GM21825 (cell line): ENCODE measurements around the gene RNF8.
"Not testable (repeated sequence)": the region's sequence is repeated elsewhere in the genome, so short reads cannot be mapped to it uniquely, and the experiment has no call there.

ENCODE experiments used
- ATAC-seq: cut with Tn5 transposase; IDR thresholded peaks from one replicate; pipeline ENCODE4 v1.9.1; 2021; ENCODE audit warnings: mild to moderate bottlenecking, moderate library complexity; ENCODE audit not compliant: unreplicated experiment

Gene RNF8

DNA sequence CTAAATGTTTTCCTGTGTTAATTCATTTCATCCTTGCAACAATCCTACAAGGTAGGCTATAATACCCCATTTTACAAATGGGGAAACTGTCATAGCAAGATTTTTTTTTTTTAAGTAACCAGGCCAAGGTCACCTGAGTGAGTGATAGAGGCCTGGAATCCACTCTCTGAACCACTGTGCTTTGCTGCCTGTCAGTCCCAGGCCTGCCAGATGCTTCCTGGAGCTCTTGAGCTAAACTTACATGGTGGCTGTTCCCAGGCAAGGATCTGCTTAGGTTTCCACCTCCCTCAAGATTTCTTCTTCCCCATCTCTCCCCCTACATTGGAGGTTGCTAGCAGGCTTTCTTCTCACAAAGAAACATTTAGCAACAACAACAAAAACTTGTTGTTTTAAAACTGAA is 32.7 kb upstream of the RNF8 start:
- no peak for ATAC-seq

DNA sequence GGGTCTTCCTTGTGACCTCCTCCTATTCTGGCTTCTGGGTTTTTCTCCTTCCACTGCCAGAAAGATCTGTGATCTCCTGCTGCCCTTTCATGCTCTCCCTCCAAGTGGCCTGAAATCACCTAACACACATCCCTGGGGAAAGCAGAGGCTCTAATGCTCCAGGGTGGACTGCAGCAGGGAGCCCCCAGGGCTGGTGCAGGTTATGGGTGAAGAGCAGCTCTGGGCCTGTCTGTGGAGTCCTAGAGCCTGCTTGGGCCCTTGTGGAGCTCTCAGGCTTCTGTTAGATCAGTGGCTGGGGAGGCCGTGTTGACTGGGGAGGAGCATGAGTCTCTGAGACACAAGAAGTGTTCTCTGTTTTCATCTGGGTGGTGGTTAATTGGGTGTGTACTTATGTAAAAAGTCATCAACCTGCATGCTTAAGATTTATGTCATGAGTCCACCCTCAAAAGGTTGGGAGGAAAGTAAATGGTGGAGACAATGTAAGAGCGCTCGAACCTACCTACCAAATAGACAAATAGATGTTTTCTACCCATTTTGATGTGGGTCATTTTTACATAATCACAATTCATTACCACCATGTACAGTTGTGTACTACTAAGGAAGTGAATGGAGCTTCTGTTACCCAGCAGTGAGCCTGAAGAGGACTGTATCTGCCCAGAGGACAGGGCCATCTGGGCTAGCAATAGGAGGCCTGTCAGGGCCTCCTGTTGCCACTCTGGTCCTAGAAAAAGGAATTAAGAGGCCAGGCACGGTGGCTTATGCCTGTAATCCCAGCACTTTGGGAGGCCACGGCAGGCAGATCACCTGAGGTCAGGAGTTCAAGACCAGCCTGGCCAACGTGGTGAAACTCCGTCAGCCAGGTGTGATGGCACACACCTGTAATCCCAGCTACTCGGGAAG is 32.0 kb upstream of the RNF8 start:
- no peak for ATAC-seq

DNA sequence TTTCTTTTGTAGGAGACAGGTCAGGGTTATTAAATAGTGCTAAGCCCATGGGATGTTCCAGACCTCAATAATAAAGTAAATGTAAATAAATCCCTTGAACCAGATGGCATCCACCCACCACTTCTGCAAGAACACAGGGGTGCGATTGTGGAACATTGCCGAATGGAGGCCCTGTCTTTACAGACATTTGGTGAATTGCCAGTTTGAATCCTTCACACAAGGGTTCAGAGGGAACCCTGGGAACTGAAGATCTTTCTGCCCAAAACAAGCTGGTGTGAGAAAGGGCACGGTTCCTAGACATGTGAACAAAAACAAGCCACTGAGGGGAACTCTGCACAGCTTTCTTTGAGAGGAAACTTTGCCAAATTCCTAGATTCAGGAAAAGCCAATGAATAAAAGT is 30.2 kb upstream of the RNF8 start:
- ATAC-seq: no peak

DNA sequence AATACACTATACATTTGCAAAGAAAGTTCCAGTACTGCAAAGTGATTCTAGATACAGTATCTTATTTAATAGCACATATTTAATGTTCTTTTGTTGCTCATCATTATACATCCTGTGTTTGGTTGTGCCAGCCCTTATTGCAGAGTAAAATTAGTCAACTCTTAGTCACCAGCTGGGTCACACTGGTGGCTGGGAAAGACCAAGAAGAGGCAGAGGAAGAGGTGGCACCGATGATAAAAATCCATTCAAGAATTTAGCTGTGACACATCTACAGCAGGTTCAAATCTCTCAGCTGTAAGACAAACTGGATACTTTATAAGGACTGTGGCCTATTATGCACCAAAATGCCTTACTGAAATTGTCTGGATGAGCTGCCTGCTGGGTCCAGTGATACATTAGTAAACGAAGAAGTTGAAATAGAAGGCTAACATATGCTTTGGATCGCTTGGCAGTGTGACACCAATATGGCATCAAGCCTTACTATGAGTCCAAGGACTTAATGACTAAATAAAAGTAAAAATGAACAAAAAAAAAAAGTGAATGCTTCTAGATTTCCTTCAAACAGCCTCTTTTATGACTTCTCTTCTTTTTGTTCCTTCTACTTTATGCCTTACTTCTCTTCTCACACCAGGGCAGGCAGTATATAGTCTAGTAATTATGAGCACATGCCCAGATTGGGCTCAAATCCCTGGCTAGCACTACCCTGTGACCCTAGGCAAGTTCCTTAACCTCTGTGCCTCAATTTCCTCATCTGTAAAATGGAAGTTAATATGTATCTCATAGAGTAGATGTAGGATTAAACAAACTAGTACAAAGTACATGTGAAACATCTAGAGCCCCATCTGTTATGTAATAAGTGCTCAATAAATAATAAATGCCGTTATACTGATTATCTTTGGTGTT is 29.4 kb upstream of the RNF8 start:
- no peak for ATAC-seq

DNA sequence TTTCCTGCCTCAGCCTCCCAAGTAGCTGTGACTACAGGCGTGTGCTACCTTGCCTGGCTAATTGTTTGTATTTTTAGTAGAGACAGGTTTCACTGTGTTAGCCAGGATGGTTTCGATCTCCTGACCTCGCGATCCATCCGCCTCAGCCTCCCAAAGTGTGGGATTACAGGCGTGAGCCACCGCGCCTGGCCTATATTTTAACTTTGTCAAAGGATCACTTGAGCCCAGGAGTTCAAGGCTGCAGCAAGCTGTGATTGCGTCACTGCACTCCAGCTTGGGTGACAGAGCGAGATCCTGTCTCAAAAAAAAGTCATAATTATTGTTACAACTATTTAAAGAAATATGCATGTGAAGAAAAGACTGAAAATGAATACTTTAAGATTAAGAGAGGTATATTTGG is 23.4 kb upstream of the RNF8 start:
- ATAC-seq: not testable (repeated sequence)

DNA sequence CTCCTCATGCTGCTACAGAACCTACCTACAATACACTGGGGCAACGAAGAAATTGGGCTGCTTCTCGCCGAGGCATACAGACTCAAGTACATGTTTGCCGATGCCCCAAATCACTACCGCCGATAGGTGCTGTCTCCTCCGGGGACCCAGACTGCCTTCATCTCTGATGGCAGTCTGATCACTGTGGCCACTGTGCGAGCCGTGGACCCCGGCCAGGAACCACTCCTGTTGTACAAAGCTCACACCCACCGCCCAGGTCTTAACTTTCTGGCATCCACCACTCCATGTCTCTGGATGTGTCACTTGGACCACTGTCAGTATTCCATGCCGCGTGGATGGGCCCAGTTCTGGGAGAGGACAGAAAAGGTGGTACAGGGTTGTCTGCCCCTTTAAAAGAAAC is 22.7 kb upstream of the RNF8 start:
- no peak for ATAC-seq

DNA sequence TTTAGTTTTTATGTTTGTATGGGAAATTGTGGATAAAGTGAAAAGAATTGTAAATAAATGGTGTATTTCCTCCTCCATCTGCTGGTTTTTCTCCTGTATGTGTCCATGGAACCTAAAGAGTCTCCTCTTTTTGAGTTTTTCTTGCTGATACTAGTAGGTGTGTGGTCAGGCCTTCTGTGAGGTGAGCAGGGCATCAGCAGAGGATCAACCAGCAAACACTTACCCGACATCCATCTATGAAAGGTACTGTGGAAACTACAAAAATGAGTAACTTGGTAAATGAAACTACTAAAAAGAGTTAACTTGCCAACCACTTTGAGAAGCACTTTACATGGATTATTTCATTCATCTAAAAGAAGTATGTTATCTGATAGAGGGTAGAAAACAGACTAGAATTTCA is 20.9 kb upstream of the RNF8 start:
- no peak for ATAC-seq

DNA sequence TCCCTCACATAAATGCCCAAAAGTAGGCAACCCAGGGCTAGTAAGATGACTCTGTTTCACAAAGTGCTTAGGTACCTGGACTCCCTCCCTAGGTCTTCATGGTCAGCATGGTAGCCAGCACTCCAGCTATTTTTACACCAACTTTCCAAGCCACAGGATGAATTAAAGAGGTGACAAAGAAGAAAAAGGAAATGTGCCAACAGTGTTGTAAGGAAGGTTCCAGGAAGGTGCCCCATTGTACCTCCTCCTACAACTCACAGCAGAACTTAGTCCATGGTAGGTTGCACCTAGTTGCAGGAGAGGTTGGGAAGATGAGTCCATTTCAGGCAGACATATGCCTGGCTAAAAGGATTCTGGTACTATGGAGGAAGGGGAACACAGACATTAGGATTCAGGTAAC is 19.7 kb upstream of the RNF8 start:
- no peak for ATAC-seq

DNA sequence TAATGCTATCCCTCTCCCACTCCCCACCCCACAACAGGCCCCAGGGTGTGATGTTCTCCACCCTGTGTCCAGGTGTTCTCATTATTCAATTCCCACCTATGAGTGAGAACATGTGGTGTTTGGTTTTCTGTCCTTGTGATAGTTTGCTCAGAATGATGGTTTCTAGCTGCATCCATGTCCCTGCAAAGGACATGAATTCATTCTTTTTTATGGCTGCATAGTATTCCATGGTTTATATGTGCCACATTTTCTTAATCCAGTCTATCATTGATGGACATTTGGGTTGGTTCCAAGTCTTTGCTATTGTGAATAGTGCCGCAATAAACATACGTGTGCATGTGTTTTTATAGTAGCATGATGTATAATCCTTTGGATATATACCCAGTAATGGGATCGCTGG is 15.5 kb upstream of the RNF8 start:
- ATAC-seq: not testable (repeated sequence)

DNA sequence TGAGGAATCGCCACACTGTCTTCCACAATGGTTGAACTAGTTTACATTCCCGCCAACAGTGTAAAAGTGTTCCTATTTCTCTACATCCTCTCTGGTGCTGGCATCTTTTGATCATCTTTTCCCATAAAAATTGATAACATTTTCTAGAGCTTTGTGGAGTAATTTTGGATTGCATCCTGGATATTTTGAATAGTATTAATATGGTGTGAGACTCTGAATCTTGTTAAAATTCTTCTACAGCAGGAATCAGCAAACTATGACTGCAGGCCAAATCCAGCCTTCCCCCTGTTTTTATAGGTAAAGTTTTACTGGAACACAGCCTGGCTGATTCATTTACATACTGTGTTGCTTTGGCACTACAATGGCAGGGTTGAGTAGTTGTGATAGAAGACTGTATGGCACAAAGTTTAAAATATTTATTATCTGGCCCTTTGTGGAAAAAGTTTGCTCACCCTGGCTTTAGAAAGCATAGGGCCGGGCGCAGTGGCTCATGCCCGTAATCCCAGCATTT is 15.0 kb upstream of the RNF8 start:
- ATAC-seq: no peak

DNA sequence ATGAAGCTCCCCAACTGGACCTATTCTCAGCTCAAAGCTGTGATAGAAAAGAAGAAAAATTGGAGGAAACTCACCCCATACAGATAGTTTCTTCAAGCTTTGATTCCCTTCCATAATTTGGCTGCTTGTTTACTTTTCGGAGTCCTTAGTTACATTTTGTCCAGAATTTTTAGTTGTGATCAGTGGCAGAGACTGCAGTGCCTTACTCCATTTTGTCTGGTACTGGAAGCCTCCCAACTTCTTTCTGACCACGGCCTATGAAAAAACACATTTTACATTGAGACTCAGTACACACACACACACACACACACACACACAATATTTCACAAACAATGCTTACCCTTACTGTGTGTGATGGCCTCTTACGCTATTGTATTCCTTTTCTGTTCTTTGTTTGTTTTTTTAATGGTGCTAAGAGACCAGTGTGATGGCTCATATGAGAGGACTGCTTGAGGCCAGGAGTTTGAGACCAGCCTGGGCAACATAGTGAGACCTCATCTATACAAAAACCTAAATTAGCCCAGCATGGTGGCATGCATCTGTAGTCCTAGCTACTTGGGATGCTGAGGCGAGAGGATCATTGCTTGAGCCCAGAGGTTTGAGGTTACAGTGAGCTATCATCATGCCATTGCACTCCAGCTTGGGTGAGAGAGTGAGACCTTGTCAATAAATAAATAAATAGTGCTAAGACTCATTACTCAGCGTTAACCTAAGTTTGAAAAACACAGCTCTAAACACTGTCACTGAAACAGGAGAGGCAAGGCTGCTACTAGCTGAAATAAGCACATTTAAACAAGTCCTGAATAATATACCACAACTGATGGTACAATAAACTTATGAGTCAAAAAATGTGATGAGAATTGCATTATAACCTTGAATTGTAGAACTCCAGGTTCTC is 13.8 kb upstream of the RNF8 start:
- ATAC-seq: no peak

DNA sequence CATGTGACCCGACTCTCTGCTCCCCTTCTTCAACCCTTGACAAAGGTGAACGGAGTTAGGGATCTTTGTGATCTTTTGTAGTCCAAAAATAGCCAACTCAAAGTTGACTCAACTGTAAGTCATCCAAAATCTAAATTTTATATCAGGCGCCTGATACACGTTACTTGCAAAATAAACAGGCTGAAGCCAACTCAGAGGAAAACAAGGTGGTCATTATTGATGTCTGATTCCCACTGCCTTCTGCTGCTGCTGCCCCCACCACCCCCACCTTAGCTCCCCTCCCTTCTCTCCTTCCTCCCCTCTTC is 13.2 kb upstream of the RNF8 start:
- no peak for ATAC-seq

DNA sequence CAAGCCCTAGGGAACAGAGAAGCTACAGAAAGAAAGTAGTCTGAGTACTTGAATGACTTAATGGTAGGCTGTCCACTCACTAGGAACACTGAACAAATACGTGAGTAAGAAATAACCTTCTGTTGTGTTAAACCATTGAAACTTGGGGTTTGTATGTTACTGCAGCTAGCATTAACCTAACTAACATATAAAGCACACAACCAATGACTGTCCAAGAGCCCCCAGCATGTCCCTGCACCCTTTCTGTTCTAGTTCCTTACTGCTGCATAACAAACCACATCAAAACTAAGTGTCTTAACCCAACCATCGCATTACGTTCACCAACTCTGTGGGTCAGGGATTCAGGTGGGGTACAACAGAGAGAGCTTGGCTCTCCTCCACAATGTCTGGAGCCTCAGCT is 10.5 kb upstream of the RNF8 start:
- ATAC-seq: no peak

DNA sequence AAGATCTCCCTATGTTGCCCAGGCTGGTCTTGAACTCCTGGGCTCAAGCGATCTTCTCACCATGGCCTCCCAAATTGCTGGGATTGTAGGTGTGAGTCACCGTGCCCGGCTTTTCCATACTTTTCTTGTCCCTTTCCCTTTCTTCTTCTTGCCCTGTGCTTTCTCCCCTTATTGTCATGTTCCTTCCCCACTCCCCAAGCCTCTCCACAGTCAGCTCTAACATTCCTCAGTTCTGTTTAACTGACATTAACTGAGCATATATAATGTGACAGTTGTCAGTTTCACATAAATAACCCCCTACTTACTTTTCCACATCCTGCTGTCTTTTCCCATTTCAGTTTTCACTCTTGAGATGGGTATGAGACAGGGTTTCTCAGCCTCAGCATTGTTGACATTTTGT is 9.5 kb upstream of the RNF8 start:
- no peak for ATAC-seq

DNA sequence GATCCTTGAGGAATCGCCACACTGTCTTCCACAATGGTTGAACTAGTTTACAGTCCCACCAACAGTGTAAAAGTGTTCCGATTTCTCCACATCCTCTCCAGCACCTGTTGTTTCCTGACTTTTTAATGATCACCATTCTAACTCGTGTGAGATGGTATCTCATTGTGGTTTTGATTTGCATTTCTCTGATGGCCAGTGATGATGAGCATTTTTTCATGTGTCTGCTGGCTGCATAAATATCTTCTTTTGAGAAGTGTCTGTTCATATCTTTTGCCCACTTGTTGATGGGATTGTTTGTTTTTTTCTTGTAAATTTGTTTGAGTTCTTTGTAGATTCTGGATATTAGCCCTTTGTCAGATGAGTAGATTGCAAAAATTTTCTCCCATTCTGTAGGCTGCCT is 8.0 kb upstream of the RNF8 start:
- ATAC-seq: not testable (repeated sequence)

DNA sequence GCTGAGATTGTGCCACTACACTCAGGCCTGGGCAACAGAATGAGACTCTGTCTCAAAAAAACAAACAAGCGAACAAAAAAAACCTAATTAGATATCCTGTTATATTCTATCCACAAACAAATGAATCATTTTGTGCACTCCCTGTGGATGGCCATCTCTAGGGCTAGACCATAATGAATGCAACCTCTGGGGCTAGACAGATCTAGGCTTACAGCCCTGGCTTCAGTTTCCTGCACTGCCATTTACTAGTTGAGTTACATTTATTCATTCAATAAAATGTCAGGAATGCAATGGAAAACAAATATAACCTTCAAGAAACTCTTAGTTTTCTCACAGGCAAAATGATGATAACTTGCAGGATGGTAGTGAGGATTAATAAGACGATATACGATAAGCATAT is 6.6 kb upstream of the RNF8 start:
- no peak for ATAC-seq

DNA sequence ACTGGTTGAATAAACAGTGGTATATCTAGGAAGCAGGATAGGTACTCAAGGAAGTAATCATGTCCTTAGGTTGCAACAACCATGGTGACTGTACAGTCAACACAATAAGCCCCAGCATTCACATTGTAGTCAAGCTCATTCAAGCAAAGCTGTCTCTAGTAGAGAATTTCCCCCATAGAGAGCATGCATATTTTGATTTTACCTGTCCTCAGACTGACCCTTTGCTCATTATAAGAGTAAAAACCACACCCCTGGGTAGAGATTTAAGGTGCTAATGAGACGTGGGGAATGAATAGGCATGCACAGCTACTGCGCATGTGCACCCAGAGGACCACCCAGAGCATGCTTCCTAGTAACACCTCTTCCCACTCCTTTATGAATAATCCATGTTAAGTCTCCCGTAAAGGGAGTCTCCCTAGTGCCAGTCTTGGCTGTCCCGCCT is 6.1 kb upstream of the RNF8 start:
- no peak for ATAC-seq

DNA sequence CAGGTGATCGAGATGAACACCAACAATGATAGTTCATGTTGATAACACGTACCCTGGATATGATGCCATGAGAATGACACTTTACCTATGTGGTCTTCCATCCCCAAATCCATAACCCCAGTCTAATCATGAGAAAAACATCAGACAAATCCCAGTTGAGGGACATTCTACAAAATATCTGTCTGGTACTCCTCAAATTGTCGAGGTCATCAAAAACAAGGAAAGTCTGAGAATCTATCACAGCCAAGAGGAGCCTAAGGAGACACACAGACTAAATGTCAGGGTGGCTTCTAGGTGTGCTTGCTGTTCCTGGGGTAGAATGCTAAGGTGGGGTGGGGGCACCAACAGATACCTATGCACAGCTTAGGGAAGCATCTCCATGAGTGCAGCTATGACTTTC is 2.8 kb upstream of the RNF8 start:
- ATAC-seq: no peak

DNA sequence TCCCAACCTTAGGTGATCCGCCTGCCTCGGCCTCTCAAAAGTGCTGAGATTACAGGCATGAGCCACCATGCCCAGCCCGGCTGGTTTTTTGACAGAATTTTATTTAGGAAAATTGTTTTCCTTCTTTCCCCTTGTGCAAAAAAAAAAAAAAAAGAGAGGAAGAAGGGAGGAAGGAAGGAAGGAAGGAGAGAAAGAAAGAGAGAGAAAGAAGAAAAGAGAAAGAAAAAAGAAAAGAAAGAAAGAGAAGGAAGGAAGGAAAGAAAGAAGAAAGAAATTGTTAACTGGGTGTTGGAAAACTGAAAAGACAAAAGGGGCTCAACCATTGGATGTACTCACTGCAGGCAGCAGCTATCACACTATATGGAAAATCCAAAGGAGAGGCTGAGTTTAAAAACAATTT is 1.4 kb upstream of the RNF8 start:
- no peak for ATAC-seq

DNA sequence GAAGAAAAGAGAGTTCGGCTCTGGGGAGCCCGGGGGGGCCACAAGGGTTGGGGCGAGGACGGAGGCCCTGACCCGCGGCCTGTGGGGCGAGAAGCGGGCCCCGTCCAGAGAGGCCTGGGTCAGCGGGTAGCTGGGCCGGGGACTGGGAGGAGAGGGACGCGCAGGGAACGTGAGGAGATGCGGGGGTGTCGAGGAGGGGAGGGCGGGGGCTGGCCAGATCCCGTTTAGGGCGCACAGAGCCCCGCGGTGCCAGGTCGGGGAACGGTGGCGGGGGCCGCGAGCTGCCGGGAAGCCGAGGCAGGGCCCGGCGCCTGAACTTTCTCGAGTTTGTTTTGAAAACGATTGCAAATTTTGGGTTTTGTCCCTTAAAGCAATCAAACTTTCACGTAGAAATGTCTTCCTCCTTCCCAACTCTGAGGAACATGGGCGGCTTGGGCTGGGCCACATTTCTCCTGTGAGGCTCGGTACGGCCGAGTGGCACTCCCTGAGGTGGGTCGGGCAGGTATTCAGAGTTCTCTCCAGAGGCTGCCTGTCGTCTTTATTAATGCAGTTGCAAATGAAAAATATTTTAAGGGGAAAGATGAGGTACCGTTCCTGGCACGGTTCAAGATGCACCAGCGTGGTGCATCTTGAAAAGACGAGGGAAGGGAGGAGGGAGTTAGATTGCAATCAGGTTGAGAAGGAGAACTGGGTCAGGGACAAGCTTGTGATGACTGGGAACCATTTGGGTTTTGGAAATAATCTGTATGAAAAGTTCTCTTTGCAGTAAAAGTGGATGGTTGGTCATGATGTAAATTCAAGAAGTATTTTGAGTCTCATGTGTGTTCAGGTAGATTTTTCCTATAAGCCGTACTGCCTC is 972 bp downstream of the RNF8 start:
- ATAC-seq: no peak
